ENCODE results near the gene UBE2K.

The UBE2K gene

GRCh38 chr4:39745920-39746319 lies 48.0 kb downstream of the UBE2K start:
- H3K4me1 ChIP-seq (ENCODE audit: control insufficient read depth, insufficient read depth, low read depth, low read length), result no peaks in the 10 kb centered on the region
- H2BK15ac ChIP-seq (ENCODE audit: low read depth, poor library complexity, severe bottlenecking), result no peak overlapping the region
- no peak for DNase-seq
- no peak overlapping the region for H3K23ac ChIP-seq (ENCODE audit: low read length in 2 of 2)
- H4K91ac ChIP-seq (ENCODE audit: low read length), result no peak overlapping the region
- no peak overlapping the region for H3K4ac ChIP-seq (ENCODE audit: low read depth in 1 of 2, low read length in 2 of 2)
- WGBS, result no CpG with 5 or more reads among the region's 1 CpG
- H2BK5ac ChIP-seq (ENCODE audit: low read depth, low read length, poor library complexity, severe bottlenecking), result no peak overlapping the region
- H2BK120ac ChIP-seq (ENCODE audit: low read depth, low read length), result no peak overlapping the region
- H3K14ac ChIP-seq (ENCODE audit: low read length in 2 of 2), result no peak overlapping the region
- H2BK12ac ChIP-seq (ENCODE audit: low read length in 2 of 2), result no peak overlapping the region
- H3K27me3 ChIP-seq (ENCODE audit: control insufficient read depth in 1 of 2, insufficient read depth in 1 of 2, low read length in 2 of 2), result no peaks in the 10 kb centered on the region
- peaks cover 7% of the 10 kb centered on the region for H3K79me1 ChIP-seq (replicated peaks; ENCODE audit: low read length, poor library complexity, severe bottlenecking)
- no peak overlapping the region for H3K18ac ChIP-seq (ENCODE audit: low read depth in 1 of 2, low read length in 2 of 2)
- H2AK5ac ChIP-seq (ENCODE audit: low read length, severe bottlenecking), result no peak overlapping the region
- H3K4me3 ChIP-seq (ENCODE audit: insufficient read depth in 1 of 2, low read depth in 1 of 2, low read length in 2 of 2), result no peak overlapping the region
- no peaks in the 10 kb centered on the region for H3K9me3 ChIP-seq (ENCODE audit: control insufficient read depth, low read length)
- H2AFZ ChIP-seq (ENCODE audit: low read depth, low read length), result no peak overlapping the region
- no peak overlapping the region for H4K8ac ChIP-seq (ENCODE audit: low read length)
- H3K9ac ChIP-seq (ENCODE audit: low read length), result no peak overlapping the region
- no peak overlapping the region for H3K4me2 ChIP-seq (ENCODE audit: low read length, poor library complexity, severe bottlenecking)
- H3K27ac ChIP-seq (ENCODE audit: low read length, poor library complexity, severe bottlenecking), result no peak overlapping the region
- peaks cover 13 to 37% of the 10 kb centered on the region in 2 experiments for H3K36me3 ChIP-seq (ENCODE audit: control insufficient read depth in 1 of 2, insufficient read depth in 2 of 2, low read depth in 1 of 2, low read length in 2 of 2)

DNA sequence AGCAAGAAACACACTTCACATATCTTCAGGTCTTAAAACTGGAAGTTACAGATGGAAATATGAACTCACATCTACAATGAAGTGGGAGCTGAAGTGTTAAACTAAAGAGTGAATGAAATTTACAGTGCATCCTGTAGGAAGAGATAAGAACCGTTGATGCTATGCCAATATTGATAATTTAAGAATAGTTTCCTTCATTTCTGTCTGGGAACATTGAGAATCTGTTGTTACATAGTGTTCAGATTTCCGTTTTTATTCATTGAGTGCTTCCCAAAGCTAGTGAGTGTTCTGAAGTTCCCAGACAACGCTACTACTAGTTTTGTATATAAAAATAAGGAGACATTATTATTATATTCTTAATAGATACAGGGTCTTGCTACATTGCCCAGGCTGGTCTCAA lies 52.3 kb downstream of the UBE2K start:
- no peak for DNase-seq
- 100% methylated on average over 2 of the region's 3 CpGs for WGBS
- H3K27me3 ChIP-seq (ENCODE audit: control insufficient read depth in 1 of 2, insufficient read depth in 1 of 2, low read length in 2 of 2), result no peaks in the 10 kb centered on the region

GRCh38 chr4:39754309-39754708 lies 56.4 kb downstream of the UBE2K start:
- Histone ChIP-seq H3K18ac (ENCODE audit: low read depth in 1 of 2, low read length in 2 of 2) (no peak overlapping the region), H3K4me1 (ENCODE audit: control insufficient read depth, insufficient read depth, low read depth, low read length) (peaks cover 2% of the 10 kb centered on the region), H3K4me3 (ENCODE audit: insufficient read depth in 1 of 2, low read depth in 1 of 2, low read length in 2 of 2) (no peak overlapping the region), H3K14ac (ENCODE audit: low read length in 2 of 2) (no peak overlapping the region), H3K23ac (ENCODE audit: low read length in 2 of 2) (no peak overlapping the region), H4K8ac (ENCODE audit: low read length) (no peak overlapping the region), H4K91ac (ENCODE audit: low read length) (no peak overlapping the region), H3K9me3 (ENCODE audit: control insufficient read depth, low read length) (no peaks in the 10 kb centered on the region), H3K27me3 (ENCODE audit: control insufficient read depth in 1 of 2, insufficient read depth in 1 of 2, low read length in 2 of 2) (no peaks in the 10 kb centered on the region), H2AK5ac (ENCODE audit: low read length, severe bottlenecking) (no peak overlapping the region), H3K27ac (ENCODE audit: low read length, poor library complexity, severe bottlenecking) (no peak overlapping the region), H3K9ac (ENCODE audit: low read length) (no peak overlapping the region), H3K4ac (ENCODE audit: low read depth in 1 of 2, low read length in 2 of 2) (no peak overlapping the region), H2AFZ (ENCODE audit: low read depth, low read length) (no peak overlapping the region), H2BK15ac (ENCODE audit: low read depth, poor library complexity, severe bottlenecking) (no peak overlapping the region), H2BK120ac (ENCODE audit: low read depth, low read length) (no peak overlapping the region), H3K36me3 (ENCODE audit: control insufficient read depth in 1 of 2, insufficient read depth in 2 of 2, low read depth in 1 of 2, low read length in 2 of 2) (peaks cover 21 to 63% of the 10 kb centered on the region in 2 experiments), H3K4me2 (ENCODE audit: low read length, poor library complexity, severe bottlenecking) (no peak overlapping the region), H2BK12ac (ENCODE audit: low read length in 2 of 2) (no peak overlapping the region), H3K79me1 (replicated peaks; ENCODE audit: low read length, poor library complexity, severe bottlenecking) (peaks cover 6% of the 10 kb centered on the region), H2BK5ac (ENCODE audit: low read depth, low read length, poor library complexity, severe bottlenecking) (no peak overlapping the region)
- DNase-seq, result no peak
- 91% methylated on average over 6 of the region's 6 CpGs for WGBS

More for the DNA sequence above, 52.3 kb downstream of the UBE2K start:
- Histone ChIP-seq H2AFZ (ENCODE audit: low read depth, low read length) (no peak overlapping the region), H4K8ac (ENCODE audit: low read length) (no peak overlapping the region), H3K14ac (ENCODE audit: low read length in 2 of 2) (no peak overlapping the region), H3K79me1 (replicated peaks; ENCODE audit: low read length, poor library complexity, severe bottlenecking) (peaks cover 7% of the 10 kb centered on the region), H2AK5ac (ENCODE audit: low read length, severe bottlenecking) (no peak overlapping the region), H3K9me3 (ENCODE audit: control insufficient read depth, low read length) (no peaks in the 10 kb centered on the region), H3K9ac (ENCODE audit: low read length) (no peak overlapping the region), H3K4me2 (ENCODE audit: low read length, poor library complexity, severe bottlenecking) (no peak overlapping the region), H3K36me3 (ENCODE audit: control insufficient read depth in 1 of 2, insufficient read depth in 2 of 2, low read depth in 1 of 2, low read length in 2 of 2) (peaks cover 17 to 56% of the 10 kb centered on the region in 2 experiments), H2BK15ac (ENCODE audit: low read depth, poor library complexity, severe bottlenecking) (no peak overlapping the region), H2BK5ac (ENCODE audit: low read depth, low read length, poor library complexity, severe bottlenecking) (no peak overlapping the region), H3K18ac (ENCODE audit: low read depth in 1 of 2, low read length in 2 of 2) (no peak overlapping the region), H3K27ac (ENCODE audit: low read length, poor library complexity, severe bottlenecking) (no peak overlapping the region), H3K4me3 (ENCODE audit: insufficient read depth in 1 of 2, low read depth in 1 of 2, low read length in 2 of 2) (no peak overlapping the region), H2BK120ac (ENCODE audit: low read depth, low read length) (no peak overlapping the region), H2BK12ac (ENCODE audit: low read length in 2 of 2) (no peak overlapping the region), H3K4me1 (ENCODE audit: control insufficient read depth, insufficient read depth, low read depth, low read length) (peaks cover 2% of the 10 kb centered on the region), H3K4ac (ENCODE audit: low read depth in 1 of 2, low read length in 2 of 2) (no peak overlapping the region), H3K23ac (ENCODE audit: low read length in 2 of 2) (no peak overlapping the region), H4K91ac (ENCODE audit: low read length) (no peak overlapping the region)

DNA sequence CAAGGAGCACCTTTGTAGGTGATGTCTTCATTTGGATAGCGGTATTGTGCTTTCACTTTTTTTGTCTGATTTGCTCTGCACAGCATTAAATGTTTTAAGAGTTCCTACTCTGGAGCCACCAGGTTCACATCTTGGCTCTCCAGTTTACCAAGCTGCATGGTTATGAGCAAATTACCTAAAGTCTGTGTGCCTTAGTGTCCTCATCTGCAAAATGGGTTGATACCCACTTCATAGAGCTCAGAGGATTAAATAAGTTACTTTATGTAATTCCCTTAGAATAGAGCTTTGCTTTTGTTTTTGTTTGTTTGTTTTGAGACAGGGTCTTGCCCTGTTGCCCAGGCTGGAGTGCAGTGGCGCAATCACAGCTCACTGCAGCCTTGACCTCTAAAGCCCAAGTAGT lies 58.2 kb downstream of the UBE2K start:
- no peak overlapping the region for H4K8ac ChIP-seq (ENCODE audit: low read length)
- no peak overlapping the region for H2BK15ac ChIP-seq (ENCODE audit: low read depth, poor library complexity, severe bottlenecking)
- H3K14ac ChIP-seq (ENCODE audit: low read length in 2 of 2), result no peak overlapping the region
- no peak overlapping the region for H3K4ac ChIP-seq (ENCODE audit: low read depth in 1 of 2, low read length in 2 of 2)
- no peaks in the 10 kb centered on the region for H3K9me3 ChIP-seq (ENCODE audit: control insufficient read depth, low read length)
- H3K4me3 ChIP-seq (ENCODE audit: insufficient read depth in 1 of 2, low read depth in 1 of 2, low read length in 2 of 2), result no peak overlapping the region
- WGBS, result 96% methylated on average over 2 of the region's 2 CpGs
- no peak for DNase-seq
- no peak overlapping the region for H3K18ac ChIP-seq (ENCODE audit: low read depth in 1 of 2, low read length in 2 of 2)
- no peak overlapping the region for H4K91ac ChIP-seq (ENCODE audit: low read length)
- no peak overlapping the region for H3K4me2 ChIP-seq (ENCODE audit: low read length, poor library complexity, severe bottlenecking)
- no peaks in the 10 kb centered on the region for H3K27me3 ChIP-seq (ENCODE audit: control insufficient read depth in 1 of 2, insufficient read depth in 1 of 2, low read length in 2 of 2)
- no peak overlapping the region for H3K9ac ChIP-seq (ENCODE audit: low read length)
- H3K36me3 ChIP-seq (ENCODE audit: control insufficient read depth in 1 of 2, insufficient read depth in 2 of 2, low read depth in 1 of 2, low read length in 2 of 2), result peaks cover 26 to 72% of the 10 kb centered on the region in 2 experiments
- no peak overlapping the region for H2BK5ac ChIP-seq (ENCODE audit: low read depth, low read length, poor library complexity, severe bottlenecking)
- H2AK5ac ChIP-seq (ENCODE audit: low read length, severe bottlenecking), result no peak overlapping the region
- no peak overlapping the region for H3K27ac ChIP-seq (ENCODE audit: low read length, poor library complexity, severe bottlenecking)
- H3K4me1 ChIP-seq (ENCODE audit: control insufficient read depth, insufficient read depth, low read depth, low read length), result peaks cover 4% of the 10 kb centered on the region
- H3K79me1 ChIP-seq (replicated peaks; ENCODE audit: low read length, poor library complexity, severe bottlenecking), result peaks cover 11% of the 10 kb centered on the region
- no peak overlapping the region for H2AFZ ChIP-seq (ENCODE audit: low read depth, low read length)
- H2BK120ac ChIP-seq (ENCODE audit: low read depth, low read length), result no peak overlapping the region
- no peak overlapping the region for H2BK12ac ChIP-seq (ENCODE audit: low read length in 2 of 2)
- no peak overlapping the region for H3K23ac ChIP-seq (ENCODE audit: low read length in 2 of 2)

All from mesenchymal stem cell (in vitro differentiated cells and primary cell).